GM04504 (cell line): ENCODE data around the gene ARHGAP20.
"Not testable (repeated sequence)": the region's sequence is repeated elsewhere in the genome, so short reads cannot be mapped to it uniquely, and the experiment has no call there.

ENCODE experiments used
- DNase-seq: peaks from one replicate; pipeline ENCODE4 v3.0.0-alpha.2; 2012; ENCODE audit warnings: low read depth

ARHGAP20 gene

DNA sequence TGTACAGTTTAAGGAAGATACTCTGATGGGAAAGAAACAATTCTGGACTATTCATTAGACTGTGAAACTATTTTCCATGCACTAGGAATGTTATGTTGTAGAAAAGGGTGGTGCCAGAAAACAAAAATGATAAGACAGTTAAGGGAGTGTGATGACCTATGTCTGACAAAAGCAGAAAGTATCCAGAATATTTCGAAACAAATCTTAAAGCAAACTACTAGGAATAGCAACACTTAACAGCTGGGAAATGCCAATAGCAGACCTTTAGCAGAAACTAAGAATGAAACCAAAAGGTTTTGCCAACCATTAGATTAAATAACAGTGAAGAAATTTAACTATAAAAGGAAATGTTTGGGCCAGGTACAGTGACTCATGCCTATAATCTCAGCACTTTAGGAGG is 3.3 kb upstream of the ARHGAP20 start:
- DNase-seq: no peak

DNA sequence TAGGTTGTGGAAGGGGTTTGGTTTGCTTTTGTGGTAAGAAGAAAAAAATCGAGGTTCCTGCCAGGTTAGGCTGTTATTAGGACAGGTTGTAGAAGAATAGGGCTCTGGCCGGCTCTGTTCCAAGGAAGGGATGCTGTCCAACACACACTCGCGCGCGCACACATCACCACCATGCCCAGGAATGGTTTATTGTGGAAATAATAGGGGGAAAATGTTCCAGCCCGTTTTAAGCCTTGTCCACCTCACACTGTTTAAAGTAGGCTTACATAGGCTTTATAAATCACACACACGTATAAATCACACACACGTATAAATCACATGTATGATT is 1.2 kb upstream of the ARHGAP20 start:
- no peak for DNase-seq

DNA sequence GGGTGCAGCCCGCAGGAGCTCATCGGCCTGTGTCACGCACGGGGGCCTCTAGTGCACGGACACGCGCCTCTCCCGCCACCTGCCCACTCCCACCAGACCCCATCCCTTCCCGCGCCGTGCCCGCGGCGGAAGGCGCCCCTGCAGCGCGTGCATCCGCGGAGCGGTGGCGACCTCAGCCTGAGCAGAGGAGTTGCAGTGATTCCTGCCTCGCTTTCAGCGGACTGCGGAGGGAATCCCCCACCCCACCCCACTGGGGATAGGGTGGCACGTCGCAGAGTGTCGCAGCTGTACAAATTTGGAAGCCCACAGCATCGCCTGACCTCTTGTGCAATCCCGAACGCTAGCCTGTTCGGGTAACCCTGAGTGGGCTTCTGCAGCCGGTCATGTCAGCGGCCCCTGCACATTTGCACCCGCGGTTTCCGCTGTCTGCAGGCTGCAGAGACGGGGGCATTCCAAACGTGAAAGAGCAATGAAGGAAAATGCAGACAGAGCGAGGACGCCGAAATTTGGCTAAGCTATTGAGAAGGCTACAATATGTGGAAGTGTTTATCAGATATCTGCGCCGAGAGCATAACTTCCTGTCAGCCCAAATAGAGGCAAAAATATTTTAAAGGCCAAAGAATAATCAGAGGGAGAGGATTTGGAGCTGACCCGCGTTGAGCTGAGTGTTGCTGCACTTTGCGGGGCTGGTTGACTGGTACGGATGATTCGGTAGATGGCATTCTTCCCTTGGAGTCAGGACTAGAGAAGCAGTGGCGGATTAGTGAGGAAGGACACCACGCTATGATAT is 617 bp upstream of the ARHGAP20 start:
- no peak for DNase-seq

DNA sequence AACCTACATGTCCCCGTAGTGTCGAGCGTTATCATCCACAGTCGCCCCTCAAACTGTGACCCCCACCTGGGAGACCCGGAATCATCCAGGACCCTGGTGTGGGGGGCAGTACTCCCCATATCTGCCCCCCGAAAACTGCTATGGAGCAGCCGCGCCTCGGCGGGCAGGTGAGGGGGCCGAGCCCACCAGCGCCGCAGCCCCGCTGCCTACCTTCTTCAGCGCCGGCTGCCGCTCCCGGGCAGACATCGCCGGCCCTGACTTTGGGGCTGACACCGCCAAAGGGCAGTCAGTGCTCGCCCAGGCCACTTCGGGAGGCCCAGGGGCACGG is 825 bp downstream of the ARHGAP20 start:
- DNase-seq: no peak

DNA sequence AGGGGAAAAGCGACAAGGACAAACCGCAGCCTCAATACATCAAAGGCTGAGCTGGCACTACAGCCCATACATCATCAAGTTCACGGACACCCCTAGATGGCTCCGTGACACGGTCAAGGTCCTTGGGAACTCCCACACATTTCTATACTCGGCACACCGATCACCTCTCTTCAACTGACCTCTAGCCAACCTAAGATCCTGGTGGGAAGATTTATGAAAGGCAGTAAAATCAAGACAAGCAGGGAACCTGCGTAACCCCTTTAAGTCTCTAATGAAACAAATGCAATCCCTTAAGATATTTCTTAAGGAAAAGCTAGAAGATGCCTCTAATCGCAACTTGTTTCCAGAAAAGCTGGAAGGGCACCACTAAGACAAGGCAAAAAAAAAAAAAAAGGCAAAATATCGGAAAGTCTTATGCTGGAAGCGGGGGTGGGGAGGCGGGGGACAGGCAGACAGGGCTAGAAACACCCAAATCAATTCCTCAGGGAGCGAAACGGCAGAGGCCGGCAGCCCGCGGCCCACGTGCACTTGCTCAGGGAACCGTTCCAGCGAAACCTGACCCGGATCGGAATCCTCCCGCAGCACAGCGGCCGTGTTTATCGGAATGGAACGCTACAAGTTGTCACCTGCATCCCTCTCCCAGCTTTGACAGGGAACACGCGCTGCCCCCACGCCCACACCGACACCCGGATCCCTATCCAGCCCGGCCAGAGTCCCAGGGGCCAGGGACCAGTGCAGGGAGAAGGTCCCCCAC is 1.4 kb downstream of the ARHGAP20 start:
- DNase-seq: no peak

DNA sequence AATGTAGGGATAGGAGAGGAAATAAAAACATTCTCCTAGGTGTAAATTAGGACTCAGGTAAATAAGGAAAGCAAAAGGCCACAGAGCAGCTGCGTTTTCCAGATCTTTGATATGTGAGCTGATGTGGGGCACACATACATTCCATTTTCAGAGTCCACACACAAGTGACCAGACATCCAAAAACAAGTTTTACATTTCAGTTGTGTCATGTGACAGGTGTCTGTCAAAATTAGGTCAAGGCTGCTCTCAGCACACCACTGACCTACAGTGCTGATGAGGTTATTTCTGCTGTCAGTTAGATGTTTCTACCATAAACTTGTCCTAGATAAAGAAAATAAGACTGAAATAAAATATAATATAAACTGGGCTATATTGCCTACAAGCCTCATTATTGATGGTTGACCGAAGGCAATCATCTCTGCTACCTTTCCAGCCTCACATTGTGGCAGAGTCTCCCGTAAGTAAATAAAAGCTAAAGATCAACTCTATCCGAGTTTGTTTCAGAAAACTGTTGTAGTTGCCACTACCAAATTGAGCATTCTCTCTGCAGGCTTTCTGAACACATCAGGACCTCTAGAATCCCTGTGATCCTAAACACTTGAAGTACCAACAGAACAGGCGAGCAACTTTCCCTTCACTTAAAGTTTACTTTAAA is 7.9 kb downstream of the ARHGAP20 start:
- no peak for DNase-seq

DNA sequence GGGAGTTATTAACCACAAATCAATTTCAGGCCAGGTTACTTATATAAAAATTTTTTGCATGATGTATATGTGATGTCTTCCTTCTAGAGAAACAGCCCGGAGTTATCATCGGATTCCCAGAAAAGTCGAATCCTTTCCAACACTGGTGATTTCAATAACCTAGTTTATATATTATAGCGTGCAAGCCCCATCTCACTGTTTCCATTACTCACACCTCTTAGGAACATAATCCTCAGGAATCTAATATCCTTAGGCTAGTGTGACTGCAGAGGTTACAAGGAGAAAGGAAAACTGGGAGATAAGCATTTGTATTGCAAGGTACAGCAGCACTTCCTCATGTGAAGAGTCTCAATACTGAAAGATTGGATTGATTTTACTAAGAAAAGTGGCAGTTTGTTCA is 20.3 kb downstream of the ARHGAP20 start:
- DNase-seq: no peak

DNA sequence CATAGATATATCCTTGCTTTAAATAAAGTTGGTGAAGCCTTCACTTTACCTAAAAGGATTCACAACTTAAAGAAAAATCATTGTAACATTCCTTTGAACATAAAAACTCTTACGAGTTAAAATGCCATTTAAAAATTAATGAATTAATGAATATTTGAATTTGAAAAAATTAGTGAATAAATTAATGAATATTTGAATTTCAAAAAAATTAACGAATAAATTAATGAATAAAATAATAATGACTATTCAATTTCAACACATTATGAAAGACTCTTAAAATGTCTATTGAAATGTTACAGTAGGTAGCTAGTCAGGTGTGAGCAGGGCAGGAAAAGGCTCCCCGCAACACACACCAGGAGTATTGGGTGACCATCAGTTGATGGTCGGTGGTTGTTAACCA is 22.9 kb downstream of the ARHGAP20 start:
- DNase-seq: no peak

DNA sequence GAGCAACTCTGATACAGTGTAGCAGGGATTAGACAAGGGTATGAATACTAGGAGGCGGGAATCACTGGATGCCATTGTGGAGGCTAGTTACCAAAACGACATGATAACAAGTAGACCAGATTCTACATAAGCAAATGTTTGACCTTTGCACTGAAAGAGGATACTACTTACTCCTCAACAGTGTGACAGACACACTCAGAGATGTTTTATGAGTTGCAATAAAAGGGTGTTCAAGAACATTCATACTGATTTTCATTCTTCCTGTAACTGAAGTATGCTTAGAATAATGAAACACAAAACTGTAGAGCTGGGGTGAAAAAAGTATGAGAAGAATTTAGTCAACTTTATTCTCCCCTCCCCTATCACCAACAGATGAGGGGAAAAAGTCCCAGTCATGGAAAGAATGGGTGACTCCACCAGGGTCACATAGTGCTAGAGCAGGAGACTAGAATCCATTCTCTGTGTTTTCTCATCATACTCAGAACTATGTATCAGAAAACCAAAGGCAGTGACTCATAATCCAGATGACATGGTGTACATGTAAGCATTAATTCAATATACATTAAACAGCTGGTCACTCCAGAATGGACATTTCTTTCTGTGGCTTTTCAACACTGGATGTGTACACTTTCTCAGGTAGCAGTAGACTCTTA is 32.8 kb downstream of the ARHGAP20 start:
- no peak for DNase-seq

DNA sequence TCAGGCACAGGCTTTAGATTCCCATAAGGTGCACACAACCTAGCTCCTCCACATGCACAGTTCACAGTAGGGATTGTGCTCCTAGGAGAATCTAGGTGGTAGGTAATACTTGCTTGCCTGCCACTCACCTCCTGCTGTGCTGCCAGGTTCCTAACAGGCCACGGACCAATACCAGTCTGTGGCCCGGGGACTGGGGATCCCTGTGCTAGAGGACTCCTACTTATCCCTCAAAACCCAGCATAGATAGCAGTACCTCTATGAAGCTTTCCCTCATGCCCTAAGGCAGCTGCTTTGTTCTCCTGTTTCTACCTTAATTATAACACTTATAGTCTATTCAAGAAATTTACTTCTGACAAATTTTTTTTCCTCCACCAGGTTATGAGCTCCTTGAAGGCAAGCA is 36.7 kb downstream of the ARHGAP20 start:
- DNase-seq: no peak

DNA sequence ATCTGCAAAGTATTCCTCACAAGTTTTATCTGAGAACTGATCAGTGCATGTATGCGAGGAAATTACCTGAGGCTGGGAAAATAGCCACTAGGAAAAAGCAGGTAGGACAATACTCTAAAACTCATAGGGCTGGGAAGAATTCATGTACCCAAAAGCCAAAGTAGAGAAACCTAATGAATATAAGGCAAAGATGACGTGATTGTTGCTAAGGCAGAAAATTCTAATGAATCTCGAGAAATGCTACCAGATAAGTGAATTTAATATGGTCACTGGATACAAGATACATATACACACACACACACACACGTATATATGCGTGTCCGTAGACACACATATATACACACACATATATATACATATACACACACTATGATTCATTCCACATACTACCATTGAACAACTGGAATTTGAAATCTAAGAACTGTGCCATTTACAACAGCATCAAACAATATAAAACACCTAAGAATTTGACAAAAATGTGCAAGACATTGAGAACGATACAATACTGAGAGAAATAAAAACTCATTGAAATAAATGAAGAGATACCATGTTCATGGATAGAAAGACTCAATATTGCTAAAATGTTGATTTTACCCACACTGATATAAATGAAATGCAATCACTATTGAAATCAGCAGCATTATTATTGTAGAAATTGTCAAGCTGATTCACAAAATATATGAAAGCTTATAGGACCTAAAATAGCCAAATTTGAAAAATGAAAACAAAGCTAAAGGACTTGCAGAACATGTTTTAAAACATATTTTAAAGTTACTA is 46.4 kb downstream of the ARHGAP20 start:
- no peak for DNase-seq

DNA sequence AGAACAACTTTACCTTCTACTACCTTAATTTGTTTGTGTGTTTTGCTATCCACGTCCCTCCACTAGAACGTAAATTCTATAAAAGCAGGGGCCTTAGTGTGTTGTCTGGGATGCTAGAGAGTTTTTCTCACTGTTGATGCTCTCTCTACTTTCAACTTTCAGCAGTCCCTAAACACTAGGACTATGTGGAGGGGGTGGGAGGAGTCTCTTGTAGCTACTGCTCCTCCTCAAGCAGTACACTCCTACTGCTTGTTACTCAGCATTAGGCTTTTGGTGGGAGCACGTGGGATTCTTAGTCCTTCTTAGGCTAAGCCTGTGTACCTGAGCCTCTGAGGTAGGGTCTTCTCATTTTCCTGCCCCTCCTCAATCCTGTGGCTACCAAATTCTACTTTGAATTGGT is 56.3 kb downstream of the ARHGAP20 start:
- DNase-seq: no peak

DNA sequence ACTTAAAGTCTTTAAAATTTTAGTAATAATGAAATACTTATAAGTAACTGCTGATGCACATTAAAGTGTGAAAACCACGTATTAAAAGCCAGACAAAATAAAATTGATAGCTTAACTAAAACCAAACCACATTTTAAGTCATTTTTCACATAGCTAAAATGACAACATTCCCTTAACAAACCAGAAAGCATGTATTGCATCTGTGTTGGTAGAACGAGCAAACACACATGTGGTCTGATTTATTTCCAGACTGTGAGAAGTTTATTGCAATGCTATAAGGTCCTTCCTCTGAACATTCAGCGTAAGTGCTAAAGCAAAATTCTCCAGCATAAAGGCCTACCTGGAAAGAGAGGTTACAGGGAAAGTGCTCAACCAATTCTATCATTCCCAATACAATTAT is 57.8 kb downstream of the ARHGAP20 start:
- DNase-seq: no peak

DNA sequence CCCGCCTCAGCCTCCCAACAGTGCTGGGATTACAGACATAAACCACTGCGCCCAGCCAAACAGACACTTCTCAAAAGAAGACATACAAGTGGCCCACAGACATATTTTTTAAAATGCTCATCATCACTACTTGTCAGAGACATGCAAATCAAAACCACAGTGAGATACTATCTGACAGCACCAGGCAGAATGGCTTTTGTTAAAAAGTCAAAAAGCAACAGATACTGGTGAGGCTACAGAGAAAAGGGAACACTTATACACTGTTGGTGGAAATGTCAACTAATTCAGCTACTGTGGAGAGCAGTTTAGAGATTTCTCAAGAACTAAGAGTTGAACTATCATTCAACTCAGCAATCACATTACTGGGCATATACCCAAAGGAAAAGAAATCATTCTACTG is 67.0 kb downstream of the ARHGAP20 start:
- no peak for DNase-seq

DNA sequence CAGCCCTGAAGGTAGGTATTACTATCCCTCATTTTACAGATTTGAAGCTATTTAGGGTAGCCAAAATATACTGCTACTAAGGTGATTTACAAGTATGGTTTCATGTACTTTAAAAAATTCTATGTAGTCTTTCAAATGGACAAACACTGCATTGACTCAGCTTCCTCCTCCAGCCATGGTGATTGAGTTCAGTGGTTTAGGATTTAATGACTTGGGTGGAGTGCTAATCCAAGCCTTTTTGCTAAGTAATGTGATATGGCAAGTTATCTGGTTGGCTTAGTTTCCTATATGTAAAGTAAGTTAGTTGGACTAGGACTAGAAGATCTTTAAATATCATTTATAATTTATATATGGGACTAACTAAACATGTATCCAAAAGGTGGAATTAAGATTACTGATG is 77.9 kb downstream of the ARHGAP20 start:
- DNase-seq: no peak

DNA sequence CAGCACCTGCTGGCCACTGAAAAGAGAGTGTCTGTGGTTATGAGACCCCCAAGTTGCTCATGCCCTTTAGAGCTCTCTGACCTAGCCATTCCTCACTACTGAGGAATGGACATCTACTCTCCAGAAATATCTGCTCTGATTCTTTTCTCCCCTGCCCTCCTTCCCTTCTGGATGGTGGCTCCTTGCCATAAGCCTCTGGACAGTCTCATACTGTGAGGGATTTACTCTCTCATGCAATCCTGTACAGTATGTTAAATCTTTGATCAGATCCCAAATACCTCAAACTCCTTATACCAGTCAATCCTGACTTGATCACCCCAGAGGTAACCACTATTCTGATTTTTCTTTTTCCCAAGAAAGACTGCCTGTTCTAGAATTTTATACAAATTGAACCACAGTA is 80.7 kb downstream of the ARHGAP20 start:
- DNase-seq: no peak

DNA sequence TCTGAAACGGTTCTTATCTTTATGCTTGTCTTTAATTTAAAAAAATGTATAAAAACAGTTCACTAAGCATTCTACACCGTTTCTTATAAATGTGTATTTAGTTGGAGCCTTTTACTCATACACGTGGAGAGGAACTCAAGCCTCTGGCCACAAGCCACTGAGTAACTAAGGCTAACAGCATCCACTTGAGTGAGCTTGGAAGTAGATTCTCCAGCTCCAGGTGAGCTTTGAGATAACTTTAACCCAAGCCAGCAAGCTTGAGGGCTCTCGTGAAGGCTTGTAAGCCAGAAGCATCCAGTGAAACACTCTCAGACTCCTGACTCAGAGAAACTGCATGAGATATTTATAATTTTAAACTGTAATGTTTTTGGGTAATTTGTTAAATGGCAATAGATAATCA is 82.6 kb downstream of the ARHGAP20 start:
- DNase-seq: no peak

DNA sequence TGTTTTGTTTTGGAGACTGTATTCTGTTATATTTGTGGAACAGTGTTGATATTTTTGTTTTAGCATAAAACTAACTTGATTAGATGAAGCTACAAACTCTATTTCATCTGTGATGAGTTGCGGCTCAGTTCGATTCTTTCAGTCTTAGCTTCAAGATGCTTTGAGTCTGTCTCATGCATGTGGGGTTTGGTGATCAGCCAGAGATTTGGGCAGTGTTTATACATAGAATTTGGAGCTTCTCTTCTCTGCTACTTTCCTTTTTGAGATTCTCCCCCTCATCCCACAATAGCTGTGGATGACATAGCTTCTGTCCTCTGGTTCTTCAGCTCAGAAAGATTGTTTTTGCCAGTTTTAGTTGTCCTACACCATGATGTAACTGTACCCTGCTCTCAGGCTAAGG is 90.4 kb downstream of the ARHGAP20 start:
- DNase-seq: no peak

DNA sequence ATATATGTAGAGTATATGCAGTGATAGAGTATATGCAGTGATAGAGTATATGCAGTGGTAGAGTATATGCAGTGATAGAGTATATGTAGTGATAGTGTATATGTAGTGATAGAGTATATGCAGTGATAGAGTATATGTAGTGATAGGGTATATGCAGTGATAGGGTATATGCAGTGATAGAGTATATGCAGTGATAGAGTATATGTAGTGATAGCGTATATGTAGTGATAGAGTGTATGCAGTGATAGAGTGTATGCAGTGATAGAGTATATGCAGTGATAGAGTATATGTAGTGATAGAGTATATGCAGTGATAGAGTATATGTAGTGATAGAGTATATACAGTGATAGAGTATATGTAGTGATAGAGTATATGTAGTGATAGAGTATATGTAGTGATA is 92.9 kb downstream of the ARHGAP20 start:
- not testable (repeated sequence) for DNase-seq

DNA sequence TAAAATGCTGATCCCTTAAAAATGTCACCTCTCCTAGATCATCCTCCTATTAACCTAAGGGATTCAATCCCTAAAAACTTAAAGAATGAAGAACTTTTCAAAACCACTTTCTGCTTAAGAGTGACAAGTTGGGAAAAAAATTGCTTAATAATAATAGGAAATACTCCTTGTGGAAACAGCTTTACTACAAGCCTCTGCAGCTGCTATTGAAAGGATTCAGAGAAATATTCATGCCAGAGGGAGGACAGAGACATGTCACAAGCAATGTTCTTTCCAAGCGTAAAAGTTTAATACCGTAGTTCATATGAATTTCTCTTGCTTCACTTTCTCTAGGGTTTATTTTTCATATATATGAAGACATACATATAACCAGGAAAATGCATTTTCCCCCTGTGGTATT is 98.2 kb downstream of the ARHGAP20 start:
- no peak for DNase-seq

DNA sequence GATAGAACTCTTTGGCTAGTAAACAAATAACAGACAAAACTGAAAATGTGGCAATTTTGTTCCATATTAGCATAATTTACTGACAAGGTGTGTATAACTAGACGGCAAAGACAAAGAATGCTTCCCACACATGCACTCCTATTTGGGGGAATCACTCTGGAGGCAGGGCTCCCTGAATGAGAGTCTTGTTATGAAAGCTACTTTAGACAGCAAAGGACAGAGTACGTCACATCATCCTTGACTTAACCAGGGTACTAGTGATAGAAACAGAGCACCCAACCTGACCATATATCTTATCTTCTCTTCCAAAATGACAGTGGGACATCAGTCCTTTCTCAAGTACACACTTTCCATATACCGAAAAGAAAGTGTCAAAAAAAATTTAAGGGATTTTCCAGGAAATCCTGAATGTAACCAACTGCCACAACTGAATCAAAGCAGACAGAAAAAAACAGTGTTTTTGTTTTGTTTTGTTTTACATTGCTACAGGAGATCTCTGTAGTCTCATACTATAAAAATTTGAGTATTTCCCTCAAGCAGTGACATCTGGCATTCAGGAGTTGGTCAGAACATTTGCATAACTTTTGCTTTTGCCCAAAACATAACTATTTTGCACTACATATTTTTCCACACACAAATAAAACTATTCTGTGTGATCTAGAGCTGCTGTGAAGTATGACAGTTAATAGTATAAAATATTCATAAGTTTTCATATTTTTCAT is 98.9 kb downstream of the ARHGAP20 start:
- peak; percentile 3 for DNase-seq

DNA sequence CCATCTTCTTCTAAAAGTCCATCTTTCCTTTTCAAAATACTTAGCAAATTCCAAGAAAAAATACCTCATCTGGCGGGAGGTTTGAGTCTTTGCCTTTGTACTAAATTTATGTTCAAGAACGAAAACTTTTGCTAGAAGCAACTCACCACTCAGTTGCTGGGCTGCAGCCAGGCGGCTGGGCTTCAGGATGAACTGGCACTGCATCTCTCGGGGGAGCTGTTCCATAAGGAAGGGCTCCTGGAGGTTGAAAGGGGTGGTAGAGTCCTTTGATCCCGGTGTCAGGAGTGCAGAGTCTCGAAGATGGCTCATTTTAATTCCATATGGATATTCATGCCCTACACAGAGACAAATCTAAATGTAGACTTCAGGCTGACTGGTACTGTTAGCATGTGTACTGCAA is 105.8 kb downstream of the ARHGAP20 start:
- DNase-seq: no peak
